GM12874 (cell line): ENCODE measurements around the gene NCKIPSD.

Source experiments
- TF ChIP-seq, protein P1 (sequence below): IDR thresholded peaks from 2 replicates; pipeline ENCODE4 v1.5.1; 2011; ENCODE audit warnings: low read depth, mild to moderate bottlenecking, control low read depth, low read length, moderate library complexity; ENCODE audit not compliant: insufficient read depth

NCKIPSD gene

DNA sequence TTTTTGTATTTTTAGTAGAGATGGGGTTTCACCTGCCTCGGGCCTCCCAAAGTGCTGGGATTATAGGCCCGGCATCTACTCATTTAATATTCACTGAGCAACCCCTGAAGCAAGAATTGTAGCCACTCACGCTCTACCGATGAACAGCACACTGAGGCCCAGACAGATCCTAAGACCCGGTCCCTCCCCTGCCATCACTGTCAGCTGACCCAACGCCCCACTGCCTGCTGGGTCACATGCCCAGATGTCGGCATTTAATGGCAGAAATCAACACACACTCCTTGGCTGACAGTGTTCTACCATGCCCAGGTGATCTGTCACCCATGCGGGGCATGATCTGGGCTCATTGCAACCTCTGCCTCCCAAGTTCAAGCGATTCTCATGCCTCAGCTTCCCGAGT lies 60.9 kb downstream of the NCKIPSD start:
- TF ChIP-seq, protein P1, sequence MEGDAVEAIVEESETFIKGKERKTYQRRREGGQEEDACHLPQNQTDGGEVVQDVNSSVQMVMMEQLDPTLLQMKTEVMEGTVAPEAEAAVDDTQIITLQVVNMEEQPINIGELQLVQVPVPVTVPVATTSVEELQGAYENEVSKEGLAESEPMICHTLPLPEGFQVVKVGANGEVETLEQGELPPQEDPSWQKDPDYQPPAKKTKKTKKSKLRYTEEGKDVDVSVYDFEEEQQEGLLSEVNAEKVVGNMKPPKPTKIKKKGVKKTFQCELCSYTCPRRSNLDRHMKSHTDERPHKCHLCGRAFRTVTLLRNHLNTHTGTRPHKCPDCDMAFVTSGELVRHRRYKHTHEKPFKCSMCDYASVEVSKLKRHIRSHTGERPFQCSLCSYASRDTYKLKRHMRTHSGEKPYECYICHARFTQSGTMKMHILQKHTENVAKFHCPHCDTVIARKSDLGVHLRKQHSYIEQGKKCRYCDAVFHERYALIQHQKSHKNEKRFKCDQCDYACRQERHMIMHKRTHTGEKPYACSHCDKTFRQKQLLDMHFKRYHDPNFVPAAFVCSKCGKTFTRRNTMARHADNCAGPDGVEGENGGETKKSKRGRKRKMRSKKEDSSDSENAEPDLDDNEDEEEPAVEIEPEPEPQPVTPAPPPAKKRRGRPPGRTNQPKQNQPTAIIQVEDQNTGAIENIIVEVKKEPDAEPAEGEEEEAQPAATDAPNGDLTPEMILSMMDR: no peak

GRCh38 chr3:48623851-48624547 lies 61.7 kb downstream of the NCKIPSD start:
- TF ChIP-seq, protein P1: no peak
